Fibroblast of peridontal ligament (primary cell): ENCODE measurements around the gene MCM9.
"Not testable (repeated sequence)": the region's sequence is repeated elsewhere in the genome, so short reads cannot be mapped to it uniquely, and the experiment has no call there.

Experiments used
- DNase-seq: peaks from one replicate; pipeline ENCODE4 v3.0.0-alpha.2; 2010; ENCODE audit errors: extremely low read depth

MCM9 gene

DNA sequence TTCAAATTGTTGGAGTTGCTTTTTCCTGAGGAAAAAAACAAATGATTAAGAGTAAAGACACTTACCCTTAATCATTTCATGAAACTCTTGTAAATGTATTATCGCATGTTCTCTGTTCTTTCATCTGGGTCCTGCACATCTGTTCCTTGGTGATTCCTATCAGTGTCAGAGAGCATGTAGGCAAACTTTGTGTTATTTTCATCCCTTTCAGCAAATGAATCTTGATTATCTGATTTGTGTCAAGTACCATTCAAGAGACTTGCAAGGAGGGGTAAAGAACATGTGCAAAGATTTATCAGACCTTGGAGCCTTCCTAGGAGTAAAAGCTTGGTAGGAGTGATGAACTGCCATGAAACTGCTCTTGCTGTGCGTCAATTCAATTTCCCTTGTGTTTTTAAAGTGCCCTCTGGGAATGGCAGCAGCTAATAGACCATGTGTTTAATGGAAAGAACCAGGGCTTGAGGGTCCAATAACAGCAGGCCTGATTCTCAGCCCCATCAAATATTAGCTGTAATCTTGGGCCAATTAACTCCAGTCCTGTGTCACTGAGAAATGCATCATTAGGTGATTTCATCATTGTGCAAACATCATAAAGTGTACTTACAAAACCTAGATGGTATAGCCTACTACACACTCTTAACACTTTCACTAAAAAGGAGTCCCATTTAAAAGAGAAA, 164.7 kb downstream of the MCM9 start:
- DNase-seq = no peak

DNA sequence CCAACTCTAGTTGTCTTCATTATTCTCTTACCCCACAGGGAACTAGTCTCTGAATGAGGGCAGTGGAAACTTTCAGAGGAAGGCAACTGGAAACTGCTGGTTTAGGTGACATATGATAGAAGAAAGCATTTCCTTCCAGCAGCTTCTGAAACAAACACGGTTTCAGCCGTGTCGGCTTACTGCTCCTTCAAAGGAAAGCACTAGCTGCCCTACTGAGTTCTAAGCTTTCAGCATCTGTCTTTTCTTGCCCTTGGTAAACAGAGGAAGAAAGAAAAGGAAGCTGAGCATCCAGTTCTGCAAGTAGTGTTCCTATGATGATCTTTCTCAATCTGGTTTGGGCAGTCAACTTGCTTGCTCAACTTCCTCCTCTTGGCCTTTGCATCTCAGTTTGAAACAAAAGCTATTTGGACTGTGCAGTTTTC, 166.0 kb downstream of the MCM9 start:
- peak; percentile 12 for DNase-seq

GRCh38 chr6:118768441-118768840, 166.5 kb downstream of the MCM9 start:
- DNase-seq = no peak

DNA sequence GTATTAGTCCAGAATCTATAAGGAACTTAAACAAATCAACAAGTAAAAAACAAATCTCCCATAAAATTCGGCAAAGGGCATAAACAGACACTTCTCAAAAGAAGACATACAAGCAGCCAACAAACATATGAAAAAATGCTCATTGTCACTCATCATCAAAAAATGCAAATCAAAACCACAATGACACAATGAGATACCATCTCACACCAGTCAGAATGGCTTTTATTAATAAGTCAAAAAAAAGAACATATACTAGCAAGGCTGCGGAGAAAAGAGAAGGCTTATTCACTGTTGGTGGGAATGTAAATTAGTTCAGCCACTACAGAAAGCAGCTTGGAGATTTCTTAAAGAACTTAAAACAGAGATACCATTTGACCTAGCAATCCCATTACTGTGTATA, 169.6 kb downstream of the MCM9 start:
- DNase-seq = not testable (repeated sequence)

- DNase-seq = no peak
These were observed 170.2 kb downstream of the MCM9 start for GRCh38 chr6:118764766-118765165.
